GM23338 (cell line): ENCODE results near the gene PCNX1.

Experiments used
- CREB1 ChIP-seq: fragments of 250-450 bp; sonication (Bioruptor Pico); IDR thresholded peaks from 2 replicates; pipeline ENCODE4 v1.5.0; 2020; ENCODE audit warnings: low read depth, mild to moderate bottlenecking, moderate library complexity
- CTCF ChIP-seq, 2 experiments: fragments of 200-600 bp in 1 of 2; sonication (generic) in 1 of 2; conservative IDR thresholded peaks; 2 replicates each; pipeline versions ENCODE4 v1.5.1 to v1.6.1; 2016 to 2017; ENCODE audit warnings: antibody characterized with exemption in 2 of 2, low read depth in 2 of 2, mild to moderate bottlenecking in 2 of 2, moderate library complexity in 1 of 2
- ETS1 ChIP-seq: IDR thresholded peaks from 2 replicates; pipeline ENCODE4 v1.6.1; 2016; ENCODE audit warnings: antibody characterized with exemption
- EZH2 ChIP-seq: fragments of 200-600 bp; sonication (generic); IDR thresholded peaks from one replicate; pipeline ENCODE4 v1.8.0; 2017; ENCODE audit warnings: antibody characterized with exemption, mild to moderate bottlenecking, low read depth; ENCODE audit not compliant: unreplicated experiment
- EZH2phosphoT487 ChIP-seq: fragments of 200-600 bp; sonication (generic); IDR thresholded peaks from one replicate; pipeline ENCODE4 v1.8.1; 2018; ENCODE audit warnings: antibody characterized with exemption; ENCODE audit not compliant: unreplicated experiment
- JUNB ChIP-seq: IDR thresholded peaks from one replicate; pipeline ENCODE4 v1.6.1; 2016; ENCODE audit warnings: antibody characterized with exemption; ENCODE audit not compliant: unreplicated experiment
- NANOG ChIP-seq: IDR thresholded peaks from 2 replicates; pipeline ENCODE4 v1.6.1; 2016; ENCODE audit warnings: antibody characterized with exemption, borderline replicate concordance
- POLR2AphosphoS5 ChIP-seq: IDR thresholded peaks from 2 replicates; pipeline ENCODE4 v1.6.1; 2016; ENCODE audit warnings: antibody characterized with exemption, low read depth
- REST ChIP-seq: IDR thresholded peaks from one replicate; pipeline ENCODE4 v1.6.1; 2018; ENCODE audit warnings: antibody characterized with exemption; ENCODE audit not compliant: unreplicated experiment
- STAT1 ChIP-seq: IDR thresholded peaks from one replicate; pipeline ENCODE4 v1.6.1; 2016; ENCODE audit warnings: antibody characterized with exemption; ENCODE audit not compliant: unreplicated experiment
- ZNF114 ChIP-seq: fragments of 250-450 bp; sonication (Bioruptor Pico); IDR thresholded peaks from 2 replicates; pipeline ENCODE4 v1.5.0; 2020; ENCODE audit warnings: mild to moderate bottlenecking, moderate library complexity
- ZNF331 ChIP-seq: fragments of 250-450 bp; sonication (Bioruptor Pico); IDR thresholded peaks from 2 replicates; pipeline ENCODE4 v1.5.0; 2020; ENCODE audit warnings: low read depth, mild to moderate bottlenecking, moderate library complexity
- ZNF462 ChIP-seq: fragments of 250-450 bp; sonication (Bioruptor Pico); IDR thresholded peaks from 2 replicates; pipeline ENCODE4 v1.5.0; 2020; ENCODE audit warnings: mild to moderate bottlenecking, moderate library complexity

- TF ChIP-seq CTCF (conservative IDR thresholded peaks at IDR 0.05; ENCODE audit: low read depth in 2 of 2): no peak
- no peak for TF ChIP-seq EZH2phosphoT487
- no peak for TF ChIP-seq REST
- TF ChIP-seq POLR2AphosphoS5: no peak
- TF ChIP-seq EZH2: no peak
- TF ChIP-seq JUNB: no peak
- no peak for TF ChIP-seq CREB1 (CRISPR knock-in tag)
- TF ChIP-seq ZNF331 (CRISPR knock-in tag): no peak
- no peak for TF ChIP-seq ZNF462
- no peak for TF ChIP-seq STAT1
- no peak for TF ChIP-seq ETS1
- no peak for TF ChIP-seq NANOG
- no peak for TF ChIP-seq ZNF114 (CRISPR knock-in tag)
Observed at GRCh38 chr14:71031000-71031399, 123.7 kb downstream of the PCNX1 start.
